ENCODE data around the gene SLC22A5.
A peak's percentile ranks its signal among the peaks of the same experiment; 100 is the strongest.

SLC22A5 gene

GRCh38 chr5:132425009-132425937, 55.8 kb downstream of the SLC22A5 start:
- no peaks in the 10 kb centered on the region for H3K27me3 ChIP-seq (ENCODE audit: control insufficient read depth in 2 of 2, insufficient read depth in 2 of 2, low read length in 2 of 2)
- peaks cover 96 to 97% of the 10 kb centered on the region in 2 donors for H3K4me1 ChIP-seq (ENCODE audit: control insufficient read depth in 2 of 2, insufficient read depth in 2 of 2, low read length in 2 of 2)
- peak overlapping the region in 1 of 2 donors; percentile 58 for H3K4me3 ChIP-seq (ENCODE audit: low read length in 2 of 2)
- no peaks in the 10 kb centered on the region for H3K9me3 ChIP-seq (ENCODE audit: control insufficient read depth in 2 of 2, low read length in 2 of 2)
- H3K36me3 ChIP-seq (ENCODE audit: control insufficient read depth in 2 of 2, insufficient read depth in 2 of 2, low read length in 2 of 2) = peaks cover 5 to 6% of the 10 kb centered on the region in 2 donors
- H3K9ac ChIP-seq (ENCODE audit: low read depth in 1 of 2, low read length in 2 of 2) = peak overlapping the region; percentile 69 to 82
- H3K27ac ChIP-seq (ENCODE audit: low read depth in 2 of 2, low read length in 2 of 2) = peak overlapping the region; percentile 94

GRCh38 chr5:132425975-132426524, 56.5 kb downstream of the SLC22A5 start:
- H3K9ac ChIP-seq (ENCODE audit: low read depth in 1 of 2, low read length in 2 of 2) = peak overlapping the region; percentile 69 to 82
- H3K27me3 ChIP-seq (ENCODE audit: control insufficient read depth in 2 of 2, insufficient read depth in 2 of 2, low read length in 2 of 2) = no peaks in the 10 kb centered on the region
- H3K4me1 ChIP-seq (ENCODE audit: control insufficient read depth in 2 of 2, insufficient read depth in 2 of 2, low read length in 2 of 2) = peaks cover 94 to 95% of the 10 kb centered on the region in 2 donors
- peaks cover 0 to 3% of the 10 kb centered on the region in 2 donors for H3K36me3 ChIP-seq (ENCODE audit: control insufficient read depth in 2 of 2, insufficient read depth in 2 of 2, low read length in 2 of 2)
- no peaks in the 10 kb centered on the region for H3K9me3 ChIP-seq (ENCODE audit: control insufficient read depth in 2 of 2, low read length in 2 of 2)
- H3K27ac ChIP-seq (ENCODE audit: low read depth in 2 of 2, low read length in 2 of 2) = peak overlapping the region; percentile 94
- H3K4me3 ChIP-seq (ENCODE audit: low read length in 2 of 2) = peak overlapping the region; percentile 20 to 58

GRCh38 chr5:132426525-132427138, 57.1 kb downstream of the SLC22A5 start:
- Histone ChIP-seq H3K27me3 (ENCODE audit: control insufficient read depth in 2 of 2, insufficient read depth in 2 of 2, low read length in 2 of 2) (no peaks in the 10 kb centered on the region), H3K4me3 (ENCODE audit: low read length in 2 of 2) (peak overlapping the region; percentile 20 to 58), H3K4me1 (ENCODE audit: control insufficient read depth in 2 of 2, insufficient read depth in 2 of 2, low read length in 2 of 2) (peaks cover 92% of the 10 kb centered on the region in 2 donors), H3K36me3 (ENCODE audit: control insufficient read depth in 2 of 2, insufficient read depth in 2 of 2, low read length in 2 of 2) (peaks cover 0 to 3% of the 10 kb centered on the region in 2 donors), H3K27ac (ENCODE audit: low read depth in 2 of 2, low read length in 2 of 2) (peak overlapping the region; percentile 94), H3K9me3 (ENCODE audit: control insufficient read depth in 2 of 2, low read length in 2 of 2) (no peaks in the 10 kb centered on the region), H3K9ac (ENCODE audit: low read depth in 1 of 2, low read length in 2 of 2) (peak overlapping the region; percentile 57 to 69)

GRCh38 chr5:132427281-132428146, 58.0 kb downstream of the SLC22A5 start:
- Histone ChIP-seq H3K4me3 (ENCODE audit: low read length in 2 of 2) (peak overlapping the region; percentile 19 to 53), H3K4me1 (ENCODE audit: control insufficient read depth in 2 of 2, insufficient read depth in 2 of 2, low read length in 2 of 2) (peaks cover 92 to 93% of the 10 kb centered on the region in 2 donors), H3K36me3 (ENCODE audit: control insufficient read depth in 2 of 2, insufficient read depth in 2 of 2, low read length in 2 of 2) (peaks cover 0 to 3% of the 10 kb centered on the region in 2 donors)

GRCh38 chr5:132428147-132428482, 58.6 kb downstream of the SLC22A5 start:
- Histone ChIP-seq H3K4me1 (ENCODE audit: control insufficient read depth in 2 of 2, insufficient read depth in 2 of 2, low read length in 2 of 2) (peaks cover 88 to 93% of the 10 kb centered on the region in 2 donors), H3K27ac (ENCODE audit: low read depth in 2 of 2, low read length in 2 of 2) (peak overlapping the region; percentile 94)

More at GRCh38 chr5:132427281-132428146, 58.0 kb downstream of the SLC22A5 start:
- Histone ChIP-seq H3K9ac (ENCODE audit: low read depth in 1 of 2, low read length in 2 of 2) (peak overlapping the region; percentile 57 to 69), H3K9me3 (ENCODE audit: control insufficient read depth in 2 of 2, low read length in 2 of 2) (no peaks in the 10 kb centered on the region), H3K27ac (ENCODE audit: low read depth in 2 of 2, low read length in 2 of 2) (peak overlapping the region; percentile 94), H3K27me3 (ENCODE audit: control insufficient read depth in 2 of 2, insufficient read depth in 2 of 2, low read length in 2 of 2) (no peaks in the 10 kb centered on the region)

GRCh38 chr5:132428484-132429462, 59.3 kb downstream of the SLC22A5 start:
- Histone ChIP-seq H3K4me1 (ENCODE audit: control insufficient read depth in 2 of 2, insufficient read depth in 2 of 2, low read length in 2 of 2) (peaks cover 85 to 86% of the 10 kb centered on the region in 2 donors), H3K27me3 (ENCODE audit: control insufficient read depth in 2 of 2, insufficient read depth in 2 of 2, low read length in 2 of 2) (no peaks in the 10 kb centered on the region), H3K4me3 (ENCODE audit: low read length in 2 of 2) (peak overlapping the region in 1 of 2 donors; percentile 26), H3K36me3 (ENCODE audit: control insufficient read depth in 2 of 2, insufficient read depth in 2 of 2, low read length in 2 of 2) (peaks cover 0 to 3% of the 10 kb centered on the region in 2 donors), H3K9ac (ENCODE audit: low read depth in 1 of 2, low read length in 2 of 2) (peak overlapping the region; percentile 55 to 60), H3K27ac (ENCODE audit: low read depth in 2 of 2, low read length in 2 of 2) (peak overlapping the region; percentile 94), H3K9me3 (ENCODE audit: control insufficient read depth in 2 of 2, low read length in 2 of 2) (no peaks in the 10 kb centered on the region)

More at GRCh38 chr5:132428147-132428482, 58.6 kb downstream of the SLC22A5 start:
- Histone ChIP-seq H3K27me3 (ENCODE audit: control insufficient read depth in 2 of 2, insufficient read depth in 2 of 2, low read length in 2 of 2) (no peaks in the 10 kb centered on the region), H3K9ac (ENCODE audit: low read depth in 1 of 2, low read length in 2 of 2) (peak overlapping the region; percentile 55 to 57), H3K9me3 (ENCODE audit: control insufficient read depth in 2 of 2, low read length in 2 of 2) (no peaks in the 10 kb centered on the region), H3K36me3 (ENCODE audit: control insufficient read depth in 2 of 2, insufficient read depth in 2 of 2, low read length in 2 of 2) (peaks cover 0 to 3% of the 10 kb centered on the region in 2 donors), H3K4me3 (ENCODE audit: low read length in 2 of 2) (peak overlapping the region in 1 of 2 donors; percentile 45)

GRCh38 chr5:132429463-132430440, 60.2 kb downstream of the SLC22A5 start:
- H3K27me3 ChIP-seq (ENCODE audit: control insufficient read depth in 2 of 2, insufficient read depth in 2 of 2, low read length in 2 of 2) = no peaks in the 10 kb centered on the region
- peaks cover 0 to 3% of the 10 kb centered on the region in 2 donors for H3K36me3 ChIP-seq (ENCODE audit: control insufficient read depth in 2 of 2, insufficient read depth in 2 of 2, low read length in 2 of 2)
- H3K27ac ChIP-seq (ENCODE audit: low read depth in 2 of 2, low read length in 2 of 2) = peak overlapping the region; percentile 94
- H3K4me3 ChIP-seq (ENCODE audit: low read length in 2 of 2) = peak overlapping the region; percentile 26
- H3K9me3 ChIP-seq (ENCODE audit: control insufficient read depth in 2 of 2, low read length in 2 of 2) = no peaks in the 10 kb centered on the region
- peaks cover 84 to 86% of the 10 kb centered on the region in 2 donors for H3K4me1 ChIP-seq (ENCODE audit: control insufficient read depth in 2 of 2, insufficient read depth in 2 of 2, low read length in 2 of 2)
- H3K9ac ChIP-seq (ENCODE audit: low read depth in 1 of 2, low read length in 2 of 2) = peak overlapping the region; percentile 55 to 60

- H3K4me1 ChIP-seq (ENCODE audit: control insufficient read depth in 2 of 2, insufficient read depth in 2 of 2, low read length in 2 of 2) = peaks cover 83% of the 10 kb centered on the region in 2 donors
- no peaks in the 10 kb centered on the region for H3K9me3 ChIP-seq (ENCODE audit: control insufficient read depth in 2 of 2, low read length in 2 of 2)
- no peak overlapping the region for H3K4me3 ChIP-seq (ENCODE audit: low read length in 2 of 2)
- H3K9ac ChIP-seq (ENCODE audit: low read depth in 1 of 2, low read length in 2 of 2) = no peak overlapping the region
- peak overlapping the region; percentile 94 for H3K27ac ChIP-seq (ENCODE audit: low read depth in 2 of 2, low read length in 2 of 2)
- peaks cover 0 to 3% of the 10 kb centered on the region in 2 donors for H3K36me3 ChIP-seq (ENCODE audit: control insufficient read depth in 2 of 2, insufficient read depth in 2 of 2, low read length in 2 of 2)
- no peaks in the 10 kb centered on the region for H3K27me3 ChIP-seq (ENCODE audit: control insufficient read depth in 2 of 2, insufficient read depth in 2 of 2, low read length in 2 of 2)
These were observed 61.2 kb downstream of the SLC22A5 start for GRCh38 chr5:132430746-132431145.
